CD14-positive monocyte (primary cell): ENCODE results near the gene MYBPHL. TPM values are rescaled to one million over a fixed set of nuclear protein-coding genes. Genes with fewer than 3 reads are reported as not detected.

Experiments used
- DNase-seq, 3 donors: peaks; one replicate each; pipeline ENCODE4 v3.0.0-alpha.2; 2011 to 2022
- H2AFZ ChIP-seq: 2 replicates; pipeline ENCODE4 v1.6.0; 2012; ENCODE audit warnings: mild to moderate bottlenecking, low read depth, low read length, inconsistent platforms; ENCODE audit not compliant: insufficient read depth, poor library complexity, severe bottlenecking
- H3K27ac ChIP-seq, 2 donors: 1 replicate in 1 of 2; 2 replicates in 1 of 2; pipeline ENCODE4 v1.5.1; 2012 to 2013; ENCODE audit warnings: low read length in 2 of 2, control low read depth in 1 of 2, inconsistent platforms in 1 of 2, low read depth in 1 of 2, mild to moderate bottlenecking in 1 of 2
- H3K27me3 ChIP-seq, 2 donors: one replicate each; pipeline versions ENCODE4 v1.6.0 to v1.6.1; 2011 to 2013; ENCODE audit warnings: low read length in 2 of 2; ENCODE audit not compliant: control insufficient read depth in 2 of 2, insufficient read depth in 2 of 2
- H3K36me3 ChIP-seq, 2 donors: replicated peaks in 1 of 2; 1 replicate in 1 of 2; 2 replicates in 1 of 2; pipeline versions ENCODE4 v1.5.1 to v1.6.1; 2012 to 2013; ENCODE audit warnings: low read length in 2 of 2, control low read depth in 1 of 2, inconsistent platforms in 1 of 2, mild to moderate bottlenecking in 1 of 2; ENCODE audit not compliant: insufficient read depth in 2 of 2, control insufficient read depth in 1 of 2
- H3K4me1 ChIP-seq, 2 donors: 1 replicate in 1 of 2; 2 replicates in 1 of 2; pipeline versions ENCODE4 v1.5.1 to v1.6.1; 2012 to 2013; ENCODE audit warnings: low read length in 2 of 2, control low read depth in 1 of 2, inconsistent platforms in 1 of 2, mild to moderate bottlenecking in 1 of 2, moderate library complexity in 1 of 2; ENCODE audit not compliant: insufficient read depth in 2 of 2, control insufficient read depth in 1 of 2
- H3K4me2 ChIP-seq: replicated peaks from 2 replicates; pipeline ENCODE3; 2012; ENCODE audit warnings: low read length, moderate library complexity, mild to moderate bottlenecking; ENCODE audit not compliant: poor library complexity, severe bottlenecking; ENCODE audit errors: extremely low read depth
- H3K4me3 ChIP-seq, 3 experiments: fragments of 200-600 bp in 1 of 3; sonication (generic) in 1 of 3; replicated peaks in 1 of 3; 1 replicate in 2 of 3; 2 replicates in 1 of 3; pipeline ENCODE4 v1.5.1; 2011 to 2013; ENCODE audit warnings: low read length in 3 of 3, mild to moderate bottlenecking in 3 of 3, control low read depth in 2 of 3, low read depth in 2 of 3, inconsistent platforms in 1 of 3, moderate library complexity in 1 of 3
- H3K79me2 ChIP-seq: 2 replicates; pipeline ENCODE4 v1.6.0; 2012; ENCODE audit warnings: mild to moderate bottlenecking, control low read depth, inconsistent platforms, low read length, moderate library complexity; ENCODE audit not compliant: insufficient read depth
- H3K9ac ChIP-seq: 2 replicates; pipeline ENCODE4 v1.6.0; 2017; ENCODE audit warnings: low read length, mild to moderate bottlenecking; ENCODE audit not compliant: insufficient read depth, poor library complexity, severe bottlenecking
- H3K9me3 ChIP-seq, 2 donors: replicated peaks in 1 of 2; 1 replicate in 1 of 2; 2 replicates in 1 of 2; pipeline versions ENCODE4 v1.5.1 to v1.6.1; 2012 to 2013; ENCODE audit warnings: low read length in 2 of 2, control low read depth in 1 of 2; ENCODE audit not compliant: control insufficient read depth in 1 of 2, insufficient read depth in 1 of 2
- H4K20me1 ChIP-seq: 2 replicates; pipeline ENCODE4 v1.6.0; 2012; ENCODE audit warnings: mild to moderate bottlenecking, low read length, control low read depth, moderate library complexity; ENCODE audit not compliant: insufficient read depth
- H3K27ac Mint-ChIP-seq, 7 donors: one replicate each; pipeline ENCODE4 v1.8.0; 2020; ENCODE audit warnings: mild to moderate bottlenecking in 7 of 7, mixed read lengths in 7 of 7, moderate library complexity in 6 of 7, inconsistent platforms in 2 of 7
- H3K27me3 Mint-ChIP-seq, 3 donors: one replicate each; pipeline ENCODE4 v1.8.0; 2021 to 2022; ENCODE audit warnings: low read depth in 3 of 3, mild to moderate bottlenecking in 3 of 3, mixed read lengths in 3 of 3, moderate library complexity in 3 of 3, inconsistent platforms in 1 of 3
- H3K36me3 Mint-ChIP-seq, 2 donors: one replicate each; pipeline ENCODE4 v1.8.0; 2020; ENCODE audit warnings: mixed read lengths in 2 of 2, inconsistent platforms in 1 of 2, mild to moderate bottlenecking in 1 of 2
- H3K4me1 Mint-ChIP-seq: one replicate; pipeline ENCODE4 v1.8.0; 2020; ENCODE audit warnings: mild to moderate bottlenecking, mixed read lengths
- H3K4me3 Mint-ChIP-seq, 2 donors: one replicate each; pipeline ENCODE4 v1.8.0; 2020; ENCODE audit warnings: mild to moderate bottlenecking in 2 of 2, mixed read lengths in 2 of 2, moderate library complexity in 1 of 2
- H3K9me3 Mint-ChIP-seq, 7 donors: one replicate each; pipeline ENCODE4 v1.8.0; 2020 to 2022; ENCODE audit warnings: mixed read lengths in 7 of 7, mild to moderate bottlenecking in 6 of 7, moderate library complexity in 6 of 7, inconsistent platforms in 2 of 7
- WGBS: methylation state at CpG from one replicate; pipeline ENCODE4 v1.1.5; 2013; ENCODE audit warnings: missing lambda C conversion rate; ENCODE audit not compliant: insufficient coverage; 5-methylcytosine and 5-hydroxymethylcytosine counted together
- intact Hi-C, 2 donors: fragments of 100-400 bp; cut with micrococcal nuclease; formaldehyde crosslinking; loops; one replicate each; pipeline versions ENCODE4 v1.15.0 to v1.15.1; 2023
- polyA plus RNA-seq, 3 donors: library from polyadenylated mRNA; depleted of rRNA in 1 of 3; unstranded in 2 of 3; stranded (reverse) in 1 of 3; fragments of 300-500 nt in 2 of 3; fragments of >200 nt in 1 of 3; fragmentation: Illumina TruSeq in 2 of 3; gene quantifications; 1 replicate in 2 of 3; 2 replicates in 1 of 3; pipeline ENCODE4 v1.2.3, GENCODE V29; 2012 to 2021
- TF ChIP-seq, protein P1 (sequence below): fragments of 200-600 bp; IDR thresholded peaks from one replicate; pipeline ENCODE4 v1.8.0; 2022; ENCODE audit warnings: antibody characterized with exemption, mild to moderate bottlenecking

Gene MYBPHL
- polyA plus RNA-seq, 3 donors = 0.13 TPM; not detected in 2

DNA sequence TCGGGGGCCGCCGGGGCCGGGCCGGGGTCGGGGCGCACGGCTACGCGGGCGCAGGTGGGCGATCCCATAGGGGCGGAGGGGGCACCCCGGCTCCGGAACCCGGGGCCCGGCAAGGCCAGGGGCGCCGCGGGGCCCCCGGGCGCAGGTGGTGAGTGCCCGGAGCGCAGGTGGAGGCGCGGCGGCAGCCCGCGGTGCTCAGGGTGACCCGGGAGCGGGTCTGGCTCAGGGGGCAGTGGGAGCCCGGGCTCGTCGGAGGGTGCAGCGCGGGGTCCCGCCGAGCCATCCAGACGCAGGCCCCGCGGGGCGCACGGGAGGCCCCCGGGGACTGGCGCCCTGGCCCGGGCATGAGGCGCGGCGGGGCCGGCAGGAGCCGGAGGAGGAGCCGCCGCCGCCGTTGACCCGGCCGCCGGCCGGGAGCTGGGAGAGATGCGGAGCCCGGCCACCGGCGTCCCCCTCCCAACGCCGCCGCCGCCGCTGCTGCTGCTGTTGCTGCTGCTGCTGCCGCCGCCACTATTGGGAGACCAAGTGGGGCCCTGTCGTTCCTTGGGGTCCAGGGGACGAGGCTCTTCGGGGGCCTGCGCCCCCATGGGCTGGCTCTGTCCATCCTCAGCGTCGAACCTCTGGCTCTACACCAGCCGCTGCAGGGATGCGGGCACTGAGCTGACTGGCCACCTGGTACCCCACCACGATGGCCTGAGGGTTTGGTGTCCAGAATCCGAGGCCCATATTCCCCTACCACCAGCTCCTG lies 57.0 kb downstream of the MYBPHL start:
- Histone ChIP-seq H4K20me1 (no peaks in the 10 kb centered on the region), H3K27me3 (peaks cover 4 to 29% of the 10 kb centered on the region in 2 donors), H3K9me3 (no peaks in the 10 kb centered on the region), H3K9ac (peak overlapping the region; percentile 43), H3K36me3 (no peaks in the 10 kb centered on the region), H3K27ac (no peak overlapping the region), H3K4me1 (peaks cover 8 to 13% of the 10 kb centered on the region in 2 donors), H3K4me3 (peak overlapping the region in 2 of 3 experiments; percentile 10 to 69), H3K4me2 (peak overlapping the region; percentile 78), H3K79me2 (no peaks in the 10 kb centered on the region), H2AFZ (peak overlapping the region; percentile 61)
- peak overlapping the region; percentile 75 to 81 for H3K4me3 Mint-ChIP-seq
- no peak overlapping the region for H3K27ac Mint-ChIP-seq
- TF ChIP-seq, protein P1, sequence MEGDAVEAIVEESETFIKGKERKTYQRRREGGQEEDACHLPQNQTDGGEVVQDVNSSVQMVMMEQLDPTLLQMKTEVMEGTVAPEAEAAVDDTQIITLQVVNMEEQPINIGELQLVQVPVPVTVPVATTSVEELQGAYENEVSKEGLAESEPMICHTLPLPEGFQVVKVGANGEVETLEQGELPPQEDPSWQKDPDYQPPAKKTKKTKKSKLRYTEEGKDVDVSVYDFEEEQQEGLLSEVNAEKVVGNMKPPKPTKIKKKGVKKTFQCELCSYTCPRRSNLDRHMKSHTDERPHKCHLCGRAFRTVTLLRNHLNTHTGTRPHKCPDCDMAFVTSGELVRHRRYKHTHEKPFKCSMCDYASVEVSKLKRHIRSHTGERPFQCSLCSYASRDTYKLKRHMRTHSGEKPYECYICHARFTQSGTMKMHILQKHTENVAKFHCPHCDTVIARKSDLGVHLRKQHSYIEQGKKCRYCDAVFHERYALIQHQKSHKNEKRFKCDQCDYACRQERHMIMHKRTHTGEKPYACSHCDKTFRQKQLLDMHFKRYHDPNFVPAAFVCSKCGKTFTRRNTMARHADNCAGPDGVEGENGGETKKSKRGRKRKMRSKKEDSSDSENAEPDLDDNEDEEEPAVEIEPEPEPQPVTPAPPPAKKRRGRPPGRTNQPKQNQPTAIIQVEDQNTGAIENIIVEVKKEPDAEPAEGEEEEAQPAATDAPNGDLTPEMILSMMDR = no peak
- WGBS = 3% methylated on average over 80 of the region's 80 CpGs
- H3K36me3 Mint-ChIP-seq = no peaks in the 10 kb centered on the region
- peaks cover 0 to 11% (median 0%) of the 10 kb centered on the region in 7 donors for H3K9me3 Mint-ChIP-seq
- H3K27me3 Mint-ChIP-seq = peaks cover 21 to 48% (median 36%) of the 10 kb centered on the region in 3 donors
- peaks cover 8% of the 10 kb centered on the region for H3K4me1 Mint-ChIP-seq
- DNase-seq = no peak
- intact Hi-C loops = no loop called here

DNA sequence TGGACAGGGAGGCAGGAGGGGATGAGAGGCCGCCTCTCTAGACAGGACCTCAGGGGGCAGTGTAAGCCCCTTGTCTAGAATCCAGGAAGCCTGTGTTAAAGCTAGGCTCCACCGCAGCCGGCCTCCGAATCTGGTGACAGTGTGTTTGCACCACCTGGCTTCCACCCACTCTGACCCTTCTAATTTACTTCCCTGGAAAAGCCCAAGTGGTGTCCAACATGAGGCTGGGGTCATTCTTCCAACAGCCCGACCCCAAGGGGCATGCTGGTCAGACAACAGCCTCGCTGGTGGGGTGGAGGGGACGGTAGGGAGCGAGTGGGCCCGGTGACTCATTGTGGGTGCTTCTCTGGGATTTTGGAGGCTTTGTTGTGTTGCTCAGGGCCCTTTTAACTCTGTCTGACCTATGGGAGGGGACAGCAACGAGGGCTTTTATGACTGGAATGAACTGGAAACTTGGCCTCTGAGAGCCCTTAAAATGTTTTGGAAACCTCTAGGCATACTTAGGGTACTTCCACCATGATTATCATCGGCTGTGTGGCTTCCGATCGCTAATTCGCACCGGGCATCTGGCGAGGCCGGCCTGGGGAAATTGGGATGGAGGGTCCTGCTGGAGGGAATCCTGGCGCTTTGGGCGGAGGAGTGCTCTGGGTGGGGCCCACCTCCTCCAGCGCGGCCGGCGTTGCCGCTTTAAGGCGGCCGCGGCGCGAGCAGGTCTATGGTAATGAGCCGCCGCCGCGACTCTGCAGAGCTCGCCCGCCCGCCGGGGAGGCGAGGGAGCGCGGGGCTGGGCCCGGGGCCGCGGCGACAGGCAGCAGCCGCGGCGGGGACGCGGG lies 57.8 kb downstream of the MYBPHL start, which contains the start of gene CELSR2:
CELSR2 (plus strand) TSS at position 743 of the 833 bp plus-strand sequence. CDS start 541 bp downstream, outside the sequence.
- Mint-ChIP-seq H3K4me3 (peak within 1 kb of the TSS; percentile 75 to 81), H3K9me3 (peaks cover 0 to 9% (median 0%) of the 10 kb centered on the region in 7 donors), H3K4me1 (peaks cover 8% of the 10 kb centered on the region), H3K27ac (no peak within 1 kb of the TSS), H3K36me3 (no peaks in the 10 kb centered on the region), H3K27me3 (peaks cover 24 to 52% (median 43%) of the 10 kb centered on the region in 3 donors)
- Histone ChIP-seq H3K79me2 (no peaks in the 10 kb centered on the region), H3K9me3 (no peaks in the 10 kb centered on the region), H3K36me3 (no peaks in the 10 kb centered on the region), H3K27me3 (peaks cover 4 to 29% of the 10 kb centered on the region in 2 donors), H4K20me1 (no peaks in the 10 kb centered on the region), H3K27ac (no peak within 1 kb of the TSS), H3K4me1 (peaks cover 8 to 13% of the 10 kb centered on the region in 2 donors), H2AFZ (peak within 1 kb of the TSS; percentile 61), H3K4me3 (peak within 1 kb of the TSS; percentile 10 to 69 (median 19)), H3K4me2 (peak within 1 kb of the TSS; percentile 78), H3K9ac (peak within 1 kb of the TSS; percentile 43)
- TF ChIP-seq, protein P1 = no peak
- intact Hi-C loops = no loop called here
- 10% methylated on average over 42 of the region's 49 CpGs for WGBS
- DNase-seq = peak; percentile 35 to 52 (median 49)
